Amniotic epithelial cell (primary cell): ENCODE measurements around the gene WNK2.
"Not testable (repeated sequence)": the region's sequence is repeated elsewhere in the genome, so short reads cannot be mapped to it uniquely, and the experiment has no call there.

Source experiments
- DNase-seq: peaks from one replicate; pipeline ENCODE4 v3.0.0-alpha.2; 2010; ENCODE audit warnings: low read depth

The WNK2 gene

GRCh38 chr9:93307468-93308157 lies 123.7 kb downstream of the WNK2 start:
- no peak for DNase-seq

GRCh38 chr9:93308158-93308602 lies 124.2 kb downstream of the WNK2 start:
- no peak for DNase-seq

GRCh38 chr9:93308676-93309075 lies 124.7 kb downstream of the WNK2 start:
- no peak for DNase-seq

GRCh38 chr9:93309889-93310425 lies 126.0 kb downstream of the WNK2 start:
- DNase-seq: no peak

- no peak for DNase-seq
These were observed 131.2 kb downstream of the WNK2 start for GRCh38 chr9:93315118-93315517.

- no peak for DNase-seq
These were observed 132.0 kb downstream of the WNK2 start for GRCh38 chr9:93315960-93316359.

GRCh38 chr9:93316726-93317494 lies 133.0 kb downstream of the WNK2 start:
- no peak for DNase-seq

GRCh38 chr9:93317495-93318094 lies 133.7 kb downstream of the WNK2 start:
- DNase-seq: no peak

GRCh38 chr9:93318480-93318879 lies 134.5 kb downstream of the WNK2 start:
- DNase-seq: no peak

GRCh38 chr9:93319301-93319991 lies 135.5 kb downstream of the WNK2 start:
- no peak for DNase-seq

GRCh38 chr9:93319992-93320500 lies 136.1 kb downstream of the WNK2 start:
- DNase-seq: no peak

GRCh38 chr9:93320591-93321219 lies 136.8 kb downstream of the WNK2 start:
- no peak for DNase-seq

GRCh38 chr9:93321220-93321610 lies 137.3 kb downstream of the WNK2 start:
- no peak for DNase-seq

GRCh38 chr9:93323446-93323954 lies 139.6 kb downstream of the WNK2 start:
- DNase-seq: not testable (repeated sequence)

GRCh38 chr9:93324191-93324834 lies 140.4 kb downstream of the WNK2 start:
- no peak for DNase-seq

- no peak for DNase-seq
These were observed 141.5 kb downstream of the WNK2 start for GRCh38 chr9:93325307-93326035.

GRCh38 chr9:93326056-93326455 lies 142.1 kb downstream of the WNK2 start:
- no peak for DNase-seq

- DNase-seq: no peak
These were observed 142.7 kb downstream of the WNK2 start for GRCh38 chr9:93326654-93327053.

- DNase-seq: no peak
These were observed 145.8 kb downstream of the WNK2 start for GRCh38 chr9:93329629-93330280.

- DNase-seq: no peak
These were observed 148.4 kb downstream of the WNK2 start for GRCh38 chr9:93332317-93332716.
